H9 (cell line): ENCODE results near the gene ST7L. TPM values are rescaled to one million over a fixed set of nuclear protein-coding genes. Genes with fewer than 3 reads are reported as not detected.

Source experiments
- DNase-seq: peaks from one replicate; pipeline ENCODE4 v3.0.0-alpha.2; 2017
- H2AFZ ChIP-seq: one replicate; pipeline ENCODE4 v1.6.1; 2013; ENCODE audit warnings: mild to moderate bottlenecking, low read length, control low read depth, moderate library complexity
- H2AK5ac ChIP-seq: 2 replicates; pipeline ENCODE4 v1.6.1; 2013; ENCODE audit warnings: low read length, control low read depth, mixed read lengths; ENCODE audit not compliant: insufficient read length
- H2BK120ac ChIP-seq: one replicate; pipeline ENCODE4 v1.6.1; 2013; ENCODE audit warnings: low read depth, mild to moderate bottlenecking, low read length, control low read depth, inconsistent platforms; ENCODE audit not compliant: poor library complexity, severe bottlenecking
- H2BK12ac ChIP-seq: 2 replicates; pipeline ENCODE4 v1.6.1; 2013; ENCODE audit warnings: low read length, control low read depth, mixed read lengths, low read depth; ENCODE audit not compliant: insufficient read length
- H2BK15ac ChIP-seq: 2 replicates; pipeline ENCODE4 v1.6.1; 2013; ENCODE audit warnings: low read depth, low read length, control low read depth
- H2BK20ac ChIP-seq: one replicate; pipeline ENCODE4 v1.6.1; 2013; ENCODE audit warnings: low read depth, mild to moderate bottlenecking, low read length, control low read depth, inconsistent platforms; ENCODE audit not compliant: poor library complexity, severe bottlenecking
- H2BK5ac ChIP-seq: 2 replicates; pipeline ENCODE4 v1.6.1; 2013; ENCODE audit warnings: low read length, control low read depth, mixed read lengths; ENCODE audit not compliant: insufficient read length
- H3K14ac ChIP-seq: 2 replicates; pipeline ENCODE4 v1.6.1; 2013; ENCODE audit warnings: low read length, control low read depth; ENCODE audit not compliant: insufficient read depth
- H3K18ac ChIP-seq: 2 replicates; pipeline ENCODE4 v1.6.1; 2013; ENCODE audit warnings: low read depth, mild to moderate bottlenecking, mixed read lengths, low read length, control low read depth; ENCODE audit not compliant: insufficient read length
- H3K23ac ChIP-seq: 2 replicates; pipeline ENCODE4 v1.6.1; 2013; ENCODE audit warnings: low read length, control low read depth, mixed read lengths, low read depth; ENCODE audit not compliant: insufficient read length
- H3K23me2 ChIP-seq: 2 replicates; pipeline ENCODE4 v1.6.1; 2013; ENCODE audit warnings: low read depth, mild to moderate bottlenecking, mixed read lengths, low read length, control low read depth; ENCODE audit not compliant: insufficient read length, poor library complexity, severe bottlenecking
- H3K27ac ChIP-seq: 2 replicates; pipeline ENCODE4 v1.5.1; 2013; ENCODE audit warnings: low read length, control low read depth, mixed read lengths, low read depth; ENCODE audit not compliant: insufficient read length
- H3K27me3 ChIP-seq: 2 replicates; pipeline ENCODE4 v1.6.1; 2013; ENCODE audit warnings: low read length, control low read depth, inconsistent platforms; ENCODE audit not compliant: insufficient read depth
- H3K4ac ChIP-seq: 2 replicates; pipeline ENCODE4 v1.6.1; 2013; ENCODE audit warnings: low read depth, mild to moderate bottlenecking, control low read depth, inconsistent platforms, low read length, moderate library complexity
- H3K4me1 ChIP-seq: 2 replicates; pipeline ENCODE4 v1.6.1; 2013; ENCODE audit warnings: low read length, control low read depth, inconsistent platforms; ENCODE audit not compliant: insufficient read depth
- H3K4me2 ChIP-seq: 2 replicates; pipeline ENCODE4 v1.6.1; 2013; ENCODE audit warnings: low read length, control low read depth, mixed read lengths; ENCODE audit not compliant: insufficient read length, insufficient read depth
- H3K56ac ChIP-seq: 2 replicates; pipeline ENCODE4 v1.6.1; 2013; ENCODE audit warnings: low read depth, mild to moderate bottlenecking, mixed read lengths, low read length, control low read depth; ENCODE audit not compliant: insufficient read length
- H3K79me1 ChIP-seq: 2 replicates; pipeline ENCODE4 v1.6.1; 2013; ENCODE audit warnings: low read depth, mild to moderate bottlenecking, moderate library complexity, low read length, control low read depth, inconsistent platforms; ENCODE audit not compliant: insufficient read depth, poor library complexity, severe bottlenecking
- H3K79me2 ChIP-seq: 2 replicates; pipeline ENCODE4 v1.6.1; 2013; ENCODE audit warnings: low read length, control low read depth, inconsistent platforms; ENCODE audit not compliant: insufficient read depth
- H3K9ac ChIP-seq: 2 replicates; pipeline ENCODE4 v1.6.1; 2013; ENCODE audit warnings: low read length, control low read depth, mixed read lengths; ENCODE audit not compliant: insufficient read length; ENCODE audit errors: extremely low read depth
- H3K9me3 ChIP-seq: one replicate; pipeline ENCODE4 v1.6.1; 2013; ENCODE audit warnings: low read depth, low read length, inconsistent platforms; ENCODE audit not compliant: control insufficient read depth
- H3T11ph ChIP-seq: one replicate; pipeline ENCODE4 v1.6.1; 2013; ENCODE audit warnings: mild to moderate bottlenecking, low read length, control low read depth, inconsistent platforms
- H4K20me1 ChIP-seq: one replicate; pipeline ENCODE4 v1.6.1; 2013; ENCODE audit not compliant: control insufficient read depth, insufficient read length, insufficient read depth
- H4K5ac ChIP-seq: 2 replicates; pipeline ENCODE4 v1.6.1; 2013; ENCODE audit warnings: low read depth, mild to moderate bottlenecking, mixed read lengths, low read length, control low read depth; ENCODE audit not compliant: insufficient read length
- H4K8ac ChIP-seq: replicated peaks from 2 replicates; pipeline ENCODE4 v1.6.1; 2013; ENCODE audit warnings: low read length, control low read depth, mixed read lengths, low read depth; ENCODE audit not compliant: insufficient read length
- H4K91ac ChIP-seq: 2 replicates; pipeline ENCODE4 v1.6.1; 2013; ENCODE audit warnings: low read depth, mild to moderate bottlenecking, moderate library complexity, mixed read lengths, low read length, control low read depth; ENCODE audit not compliant: insufficient read length
- H3K27ac Mint-ChIP-seq, 3 experiments: 2 replicates in 2 of 3; 3 replicates in 1 of 3; pipeline ENCODE4 v1.8.0; 2020 to 2021; ENCODE audit warnings: mixed read lengths in 3 of 3, mild to moderate bottlenecking in 1 of 3, moderate library complexity in 1 of 3
- H3K27me3 Mint-ChIP-seq: 2 replicates; pipeline ENCODE4 v1.8.0; 2021; ENCODE audit warnings: low read depth, mild to moderate bottlenecking, moderate library complexity, mixed read lengths
- H3K36me3 Mint-ChIP-seq, 3 experiments: 2 replicates in 2 of 3; 3 replicates in 1 of 3; pipeline ENCODE4 v1.8.0; 2020 to 2021; ENCODE audit warnings: low read depth in 3 of 3, mixed read lengths in 3 of 3; ENCODE audit not compliant: insufficient read depth in 1 of 3
- H3K4me1 Mint-ChIP-seq, 2 experiments: 2 replicates each; pipeline ENCODE4 v1.8.0; 2020; ENCODE audit warnings: mixed read lengths in 2 of 2
- H3K4me3 Mint-ChIP-seq, 2 experiments: 2 replicates in 1 of 2; 3 replicates in 1 of 2; pipeline ENCODE4 v1.8.0; 2020 to 2021; ENCODE audit warnings: mild to moderate bottlenecking in 2 of 2, mixed read lengths in 2 of 2, moderate library complexity in 1 of 2
- H3K9me3 Mint-ChIP-seq, 2 experiments: 2 replicates in 1 of 2; 3 replicates in 1 of 2; pipeline ENCODE4 v1.8.0; 2020; ENCODE audit warnings: mild to moderate bottlenecking in 2 of 2, mixed read lengths in 2 of 2, moderate library complexity in 1 of 2
- WGBS: extraction: QIAGEN DNeasy Blood & Tissue Kit; methylation state at CpG from one replicate; pipeline ENCODE4 v1.1.7; 2013; ENCODE audit warnings: missing lambda C conversion rate, low lambda C conversion rate, mixed read lengths; ENCODE audit not compliant: insufficient read length; ENCODE audit errors: extremely low coverage; 5-methylcytosine and 5-hydroxymethylcytosine counted together
- total RNA-seq: library from RNA; stranded (reverse); gene quantifications from 2 replicates; pipeline ENCODE4 v1.2.1, GENCODE V29; 2021
- TF ChIP-seq, protein P1 (sequence below): fragments of 200-600 bp; sonication (generic); conservative IDR thresholded peaks from 3 replicates; pipeline ENCODE4 v1.8.0; 2021; ENCODE audit warnings: antibody characterized with exemption, mild to moderate bottlenecking

ST7L gene
- total RNA-seq, 1 experiment from 2014 or later: 16.0 TPM

DNA sequence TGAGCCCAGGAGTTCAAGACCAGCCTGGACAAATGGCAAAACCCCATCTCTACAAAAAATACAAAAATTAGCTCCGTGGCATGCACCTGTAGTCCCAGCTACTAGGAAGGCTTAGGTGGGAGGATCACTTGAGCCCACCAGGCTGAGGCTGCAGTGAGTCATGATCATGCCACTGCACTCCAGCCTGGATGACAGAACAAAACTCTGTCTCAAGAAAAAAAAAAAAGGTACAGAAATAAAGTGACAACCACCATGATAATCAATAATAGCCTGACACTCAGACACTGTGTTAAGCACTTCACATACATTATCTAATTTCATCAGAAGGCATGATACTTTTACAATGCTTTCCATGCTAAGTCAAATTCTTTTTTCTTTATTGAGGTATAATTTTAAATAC is 53.1 kb downstream of the ST7L start:
- no peak overlapping the region for H2BK15ac ChIP-seq
- H3K27ac ChIP-seq: no peak overlapping the region
- H3K79me1 ChIP-seq: no peaks in the 10 kb centered on the region
- Mint-ChIP-seq H3K36me3 (peaks cover 5 to 9% (median 6%) of the 10 kb centered on the region in 3 experiments; a peak in 5 of 7 replicates), H3K4me1 (no peaks in the 10 kb centered on the region), H3K9me3 (no peaks in the 10 kb centered on the region), H3K27ac (no peak overlapping the region), H3K27me3 (no peaks in the 10 kb centered on the region), H3K4me3 (no peak overlapping the region)
- H3K23me2 ChIP-seq: no peaks in the 10 kb centered on the region
- H3K23ac ChIP-seq: no peak overlapping the region
- H3K4me2 ChIP-seq: no peak overlapping the region
- WGBS: no CpG with 5 or more reads among the region's 1 CpG
- no peak overlapping the region for H3K14ac ChIP-seq
- H3K79me2 ChIP-seq: no peaks in the 10 kb centered on the region
- no peak overlapping the region for H4K5ac ChIP-seq
- no peaks in the 10 kb centered on the region for H4K20me1 ChIP-seq
- H2AK5ac ChIP-seq: no peak overlapping the region
- no peak overlapping the region for H2BK12ac ChIP-seq
- H2AFZ ChIP-seq: no peak overlapping the region
- TF ChIP-seq, protein P1, sequence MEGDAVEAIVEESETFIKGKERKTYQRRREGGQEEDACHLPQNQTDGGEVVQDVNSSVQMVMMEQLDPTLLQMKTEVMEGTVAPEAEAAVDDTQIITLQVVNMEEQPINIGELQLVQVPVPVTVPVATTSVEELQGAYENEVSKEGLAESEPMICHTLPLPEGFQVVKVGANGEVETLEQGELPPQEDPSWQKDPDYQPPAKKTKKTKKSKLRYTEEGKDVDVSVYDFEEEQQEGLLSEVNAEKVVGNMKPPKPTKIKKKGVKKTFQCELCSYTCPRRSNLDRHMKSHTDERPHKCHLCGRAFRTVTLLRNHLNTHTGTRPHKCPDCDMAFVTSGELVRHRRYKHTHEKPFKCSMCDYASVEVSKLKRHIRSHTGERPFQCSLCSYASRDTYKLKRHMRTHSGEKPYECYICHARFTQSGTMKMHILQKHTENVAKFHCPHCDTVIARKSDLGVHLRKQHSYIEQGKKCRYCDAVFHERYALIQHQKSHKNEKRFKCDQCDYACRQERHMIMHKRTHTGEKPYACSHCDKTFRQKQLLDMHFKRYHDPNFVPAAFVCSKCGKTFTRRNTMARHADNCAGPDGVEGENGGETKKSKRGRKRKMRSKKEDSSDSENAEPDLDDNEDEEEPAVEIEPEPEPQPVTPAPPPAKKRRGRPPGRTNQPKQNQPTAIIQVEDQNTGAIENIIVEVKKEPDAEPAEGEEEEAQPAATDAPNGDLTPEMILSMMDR: no peak
- H3K9ac ChIP-seq: no peak overlapping the region
- no peak overlapping the region for H4K91ac ChIP-seq
- H3K56ac ChIP-seq: no peak overlapping the region
- DNase-seq: no peak
- no peak overlapping the region for H3T11ph ChIP-seq
- H4K8ac ChIP-seq: no peak overlapping the region
- H3K4me1 ChIP-seq: no peaks in the 10 kb centered on the region
- no peak overlapping the region for H3K18ac ChIP-seq
- H3K27me3 ChIP-seq: no peaks in the 10 kb centered on the region
- H3K9me3 ChIP-seq: no peaks in the 10 kb centered on the region
- no peak overlapping the region for H2BK20ac ChIP-seq
- no peak overlapping the region for H2BK5ac ChIP-seq
- H2BK120ac ChIP-seq: no peak overlapping the region
- H3K4ac ChIP-seq: no peak overlapping the region
